ENCODE measurements around the gene DFFA.
"Not testable (repeated sequence)": the region's sequence is repeated elsewhere in the genome, so short reads cannot be mapped to it uniquely, and the experiment has no call there.

Gene DFFA

GRCh38 chr1:10425826-10426534 lies 46.3 kb downstream of the DFFA start:
- not testable (repeated sequence) for FAIRE-seq

- FAIRE-seq: no peak
Observed at GRCh38 chr1:10424651-10425050, 47.7 kb downstream of the DFFA start.

GRCh38 chr1:10424034-10424433 lies 48.3 kb downstream of the DFFA start:
- FAIRE-seq: no peak

GRCh38 chr1:10421637-10422036 lies 50.7 kb downstream of the DFFA start:
- FAIRE-seq: no peak

GRCh38 chr1:10419351-10419750 lies 53.0 kb downstream of the DFFA start:
- FAIRE-seq: no peak

- not testable (repeated sequence) for FAIRE-seq
Observed at GRCh38 chr1:10418741-10419140, 53.6 kb downstream of the DFFA start.

GRCh38 chr1:10415967-10416366 lies 56.4 kb downstream of the DFFA start:
- FAIRE-seq: not testable (repeated sequence)

GRCh38 chr1:10415211-10415930 lies 57.0 kb downstream of the DFFA start:
- no peak for FAIRE-seq

GRCh38 chr1:10407201-10407600 lies 65.1 kb downstream of the DFFA start:
- FAIRE-seq: no peak

Data from endometrium (tissue), 2 donors.